ENCODE measurements around the gene AQP7. TPM values are rescaled to one million over a fixed set of nuclear protein-coding genes. Genes with fewer than 3 reads are reported as not detected.

AQP7 gene
- polyA plus RNA-seq, 1 of the 3 experiments (the other 2 are of a cell fraction), result 0.05 TPM

DNA sequence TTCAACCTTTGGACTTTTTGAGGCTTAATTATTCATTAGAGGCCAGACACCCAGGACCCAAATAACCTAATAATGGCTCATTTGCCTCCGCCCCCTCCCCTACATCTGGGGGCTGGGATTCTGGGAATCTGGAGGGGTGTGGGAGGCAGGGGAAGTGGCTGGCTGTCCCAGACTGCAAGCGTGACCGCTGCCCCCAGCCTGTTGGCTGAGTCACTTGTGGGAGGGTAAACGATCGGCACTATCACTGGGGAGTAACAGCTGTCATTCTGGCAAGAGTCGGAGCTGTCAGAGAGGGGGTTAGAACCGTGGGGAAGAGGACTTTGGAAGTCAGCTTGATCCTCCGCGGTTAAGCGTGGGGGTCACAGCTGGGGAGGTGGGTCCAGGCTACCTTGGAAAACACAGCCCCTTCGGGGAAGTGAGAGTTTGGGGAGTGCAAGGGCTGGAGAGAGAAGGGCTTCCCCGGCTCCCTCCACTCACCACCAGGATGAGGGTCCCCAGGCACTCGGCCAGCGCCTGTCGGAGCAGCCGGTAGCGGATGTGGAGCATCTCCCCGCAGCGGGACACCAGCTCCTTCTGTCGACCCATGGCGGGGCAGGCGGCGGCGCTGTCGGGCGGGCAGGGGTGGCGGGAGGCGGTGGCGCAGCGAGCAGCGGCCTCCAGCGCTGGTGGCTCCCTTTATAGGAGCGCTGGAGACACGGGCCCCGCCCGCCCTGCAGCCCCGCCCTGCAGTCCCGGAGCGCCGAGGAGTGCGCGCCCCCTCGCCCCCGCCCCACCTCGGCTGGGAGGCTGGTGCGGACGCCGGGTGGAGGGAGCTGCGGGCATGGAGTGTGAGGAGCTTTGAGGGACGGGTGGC lies 44.8 kb upstream of the AQP7 start, which contains the start of gene AQP3:
Gene AQP3, minus strand, starts transcription at position 648 of the 853 bp plus-strand sequence. Its CDS starts 63 bp downstream, at position 585.
- Histone ChIP-seq H3K79me2 (ENCODE audit: insufficient read depth) (no peaks in the 10 kb centered on the region), H3K27me3 (ENCODE audit: insufficient read depth) (no peaks in the 10 kb centered on the region; the same call in 1 of the 2 replicates), H4K20me1 (ENCODE audit: insufficient read depth) (no peaks in the 10 kb centered on the region), H3K27ac (ENCODE audit: low read depth in 2 of 2, low read length in 1 of 2) (no peak within 1 kb of the TSS), H2AFZ (ENCODE audit: low read depth) (peak within 1 kb of the TSS; percentile 95), H3K4me1 (ENCODE audit: control insufficient read depth in 1 of 2, insufficient read depth in 2 of 2, low read depth in 1 of 2, low read length in 1 of 2) (peaks cover 0 to 17% of the 10 kb centered on the region in 2 experiments; a peak in 1 of 4 replicates), H3K4me3 (ENCODE audit: low read depth in 2 of 2, low read length in 1 of 2) (peak within 1 kb of the TSS; percentile 37 to 48), H3K9me2 (no peaks in the 10 kb centered on the region), H3K36me3 (replicated peaks in 1 of 2; ENCODE audit: control insufficient read depth in 1 of 2, insufficient read depth in 2 of 2, low read length in 1 of 2) (no peaks in the 10 kb centered on the region), H3K9ac (no peak within 1 kb of the TSS), H3K4me2 (peak within 1 kb of the TSS; percentile 82), H3F3A (replicated peaks; ENCODE audit: insufficient read depth) (no peaks in the 10 kb centered on the region), H3K9me3 (no peaks in the 10 kb centered on the region)
- WGBS (ENCODE audit: low lambda C conversion rate), result 16% methylated on average over 12 of the region's 50 CpGs
- POLR2A ChIA-PET, result interaction anchor here (0.6 kb wide), 2 partner anchors 10 to 131 kb away, joined by 3 to 6 read pairs; no protein-coding TSS in a partner anchor
- TF ChIP-seq RXRA (IDR thresholded peaks at IDR 0.05; ENCODE audit: borderline replicate concordance, low read depth) (no peak), JUND (IDR thresholded peaks at IDR 0.05) (no peak), RCOR1 (IDR thresholded peaks at IDR 0.05; ENCODE audit: low read length) (no peak), PBX3 (IDR thresholded peaks at IDR 0.05) (peak; percentile 73), MXI1 (IDR thresholded peaks at IDR 0.05; ENCODE audit: low read depth, low read length) (no peak), GATA2 (CRISPR knock-in tag; IDR thresholded peaks at IDR 0.05) (no peak), FOXM1 (IDR thresholded peaks at IDR 0.05; ENCODE audit: low read depth) (no peak), TAF1 (IDR thresholded peaks at IDR 0.05; ENCODE audit: borderline replicate concordance, low read depth, low read length) (no peak), CHD2 (IDR thresholded peaks at IDR 0.05; ENCODE audit: low read length, partially characterized antibody) (no peak), FOSL2 (IDR thresholded peaks at IDR 0.05; ENCODE audit: borderline replicate concordance, low read depth) (peak; percentile 25; the same call in 1 of the 2 replicates), GABPA (IDR thresholded peaks at IDR 0.05; ENCODE audit: low read depth) (no peak), USF1 (IDR thresholded peaks at IDR 0.05; ENCODE audit: borderline replicate concordance, low read depth) (no peak), RAD21 (IDR thresholded peaks at IDR 0.05; ENCODE audit: low read length) (0 out of 2 replicates have a peak, but pooled peaks have one; percentile 6), NFIC (IDR thresholded peaks at IDR 0.05; ENCODE audit: borderline replicate concordance) (no peak), SMC3 (IDR thresholded peaks at IDR 0.05; ENCODE audit: low read depth, low read length) (no peak), SIN3A (IDR thresholded peaks at IDR 0.05; ENCODE audit: borderline replicate concordance, low read depth, low read length) (no peak), RFX5 (IDR thresholded peaks at IDR 0.05; ENCODE audit: low read length) (no peak), MEF2A (IDR thresholded peaks at IDR 0.05; ENCODE audit: borderline replicate concordance, low read depth) (no peak), ELF1 (IDR thresholded peaks at IDR 0.05) (no peak), TCF12 (IDR thresholded peaks at IDR 0.05) (no peak)
- TF ChIP-seq, protein P1, sequence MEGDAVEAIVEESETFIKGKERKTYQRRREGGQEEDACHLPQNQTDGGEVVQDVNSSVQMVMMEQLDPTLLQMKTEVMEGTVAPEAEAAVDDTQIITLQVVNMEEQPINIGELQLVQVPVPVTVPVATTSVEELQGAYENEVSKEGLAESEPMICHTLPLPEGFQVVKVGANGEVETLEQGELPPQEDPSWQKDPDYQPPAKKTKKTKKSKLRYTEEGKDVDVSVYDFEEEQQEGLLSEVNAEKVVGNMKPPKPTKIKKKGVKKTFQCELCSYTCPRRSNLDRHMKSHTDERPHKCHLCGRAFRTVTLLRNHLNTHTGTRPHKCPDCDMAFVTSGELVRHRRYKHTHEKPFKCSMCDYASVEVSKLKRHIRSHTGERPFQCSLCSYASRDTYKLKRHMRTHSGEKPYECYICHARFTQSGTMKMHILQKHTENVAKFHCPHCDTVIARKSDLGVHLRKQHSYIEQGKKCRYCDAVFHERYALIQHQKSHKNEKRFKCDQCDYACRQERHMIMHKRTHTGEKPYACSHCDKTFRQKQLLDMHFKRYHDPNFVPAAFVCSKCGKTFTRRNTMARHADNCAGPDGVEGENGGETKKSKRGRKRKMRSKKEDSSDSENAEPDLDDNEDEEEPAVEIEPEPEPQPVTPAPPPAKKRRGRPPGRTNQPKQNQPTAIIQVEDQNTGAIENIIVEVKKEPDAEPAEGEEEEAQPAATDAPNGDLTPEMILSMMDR (IDR thresholded peaks at IDR 0.05), result peak; percentile 15; the same call in 1 of the 2 replicates
- TF ChIP-seq, protein P2, sequence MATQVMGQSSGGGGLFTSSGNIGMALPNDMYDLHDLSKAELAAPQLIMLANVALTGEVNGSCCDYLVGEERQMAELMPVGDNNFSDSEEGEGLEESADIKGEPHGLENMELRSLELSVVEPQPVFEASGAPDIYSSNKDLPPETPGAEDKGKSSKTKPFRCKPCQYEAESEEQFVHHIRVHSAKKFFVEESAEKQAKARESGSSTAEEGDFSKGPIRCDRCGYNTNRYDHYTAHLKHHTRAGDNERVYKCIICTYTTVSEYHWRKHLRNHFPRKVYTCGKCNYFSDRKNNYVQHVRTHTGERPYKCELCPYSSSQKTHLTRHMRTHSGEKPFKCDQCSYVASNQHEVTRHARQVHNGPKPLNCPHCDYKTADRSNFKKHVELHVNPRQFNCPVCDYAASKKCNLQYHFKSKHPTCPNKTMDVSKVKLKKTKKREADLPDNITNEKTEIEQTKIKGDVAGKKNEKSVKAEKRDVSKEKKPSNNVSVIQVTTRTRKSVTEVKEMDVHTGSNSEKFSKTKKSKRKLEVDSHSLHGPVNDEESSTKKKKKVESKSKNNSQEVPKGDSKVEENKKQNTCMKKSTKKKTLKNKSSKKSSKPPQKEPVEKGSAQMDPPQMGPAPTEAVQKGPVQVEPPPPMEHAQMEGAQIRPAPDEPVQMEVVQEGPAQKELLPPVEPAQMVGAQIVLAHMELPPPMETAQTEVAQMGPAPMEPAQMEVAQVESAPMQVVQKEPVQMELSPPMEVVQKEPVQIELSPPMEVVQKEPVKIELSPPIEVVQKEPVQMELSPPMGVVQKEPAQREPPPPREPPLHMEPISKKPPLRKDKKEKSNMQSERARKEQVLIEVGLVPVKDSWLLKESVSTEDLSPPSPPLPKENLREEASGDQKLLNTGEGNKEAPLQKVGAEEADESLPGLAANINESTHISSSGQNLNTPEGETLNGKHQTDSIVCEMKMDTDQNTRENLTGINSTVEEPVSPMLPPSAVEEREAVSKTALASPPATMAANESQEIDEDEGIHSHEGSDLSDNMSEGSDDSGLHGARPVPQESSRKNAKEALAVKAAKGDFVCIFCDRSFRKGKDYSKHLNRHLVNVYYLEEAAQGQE (IDR thresholded peaks at IDR 0.05; ENCODE audit: low read depth, low read length), result no peak
- TF ChIP-seq, protein P3, sequence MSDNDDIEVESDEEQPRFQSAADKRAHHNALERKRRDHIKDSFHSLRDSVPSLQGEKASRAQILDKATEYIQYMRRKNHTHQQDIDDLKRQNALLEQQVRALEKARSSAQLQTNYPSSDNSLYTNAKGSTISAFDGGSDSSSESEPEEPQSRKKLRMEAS (IDR thresholded peaks at IDR 0.05; ENCODE audit: low read depth), result no peak
- peak; percentile 88 for DNase-seq
- CTCF ChIA-PET, result interaction anchor here (0.6 to 10.1 kb wide), 10 partner anchors 9 to 274 kb away, joined by 3 to 135 read pairs (median 6); no protein-coding TSS in a partner anchor

All from SK-N-SH (cell line).